Pulmonary artery endothelial cell (primary cell): ENCODE results near the gene HEPN1. TPM values are rescaled to one million over a fixed set of nuclear protein-coding genes. Genes with fewer than 3 reads are reported as not detected.
A peak's percentile ranks its signal among the peaks of the same experiment; 100 is the strongest.

Source experiments
- DNase-seq: peaks from one replicate; pipeline ENCODE4 v3.0.0-alpha.2; 2011; ENCODE audit warnings: low read depth, low spot score
- total RNA-seq: library from RNA; depleted of rRNA; stranded (reverse); fragments of >200 nt; gene quantifications from 2 replicates; pipeline ENCODE4 v1.2.3, GENCODE V29; 2014

HEPN1 gene
- total RNA-seq, 1 donor from 2014 or later, result not detected

DNA sequence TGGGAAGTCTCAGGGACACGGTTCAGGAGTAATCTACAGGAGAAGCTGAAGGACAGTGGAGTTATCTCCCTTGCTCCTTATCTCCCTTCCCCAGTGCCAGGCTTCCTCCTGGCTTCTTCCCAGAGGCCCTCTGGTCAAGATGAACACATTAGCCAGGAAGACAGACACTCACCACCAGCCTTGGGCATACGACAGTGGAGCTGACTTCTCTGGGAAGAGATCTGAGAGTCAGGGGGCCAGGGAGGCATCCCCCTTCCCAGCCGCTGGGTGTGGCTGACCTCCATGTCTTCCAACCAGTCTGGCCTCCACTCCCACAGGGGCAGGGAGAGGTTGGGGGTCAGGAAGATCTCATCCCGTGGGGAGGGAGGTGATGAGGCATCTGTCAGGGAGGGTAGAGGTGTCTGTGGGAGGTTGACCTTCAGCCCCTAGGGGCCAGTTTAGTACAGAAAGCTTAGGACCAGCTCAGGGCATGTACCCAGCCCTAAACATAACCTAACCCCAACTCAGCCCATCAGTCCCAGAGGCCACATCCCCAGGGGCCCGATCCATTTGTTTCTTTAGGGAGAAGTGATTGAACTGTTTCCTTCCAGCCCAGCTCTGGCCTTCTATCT, 34.1 kb upstream of the HEPN1 start:
- DNase-seq, result no peak

DNA sequence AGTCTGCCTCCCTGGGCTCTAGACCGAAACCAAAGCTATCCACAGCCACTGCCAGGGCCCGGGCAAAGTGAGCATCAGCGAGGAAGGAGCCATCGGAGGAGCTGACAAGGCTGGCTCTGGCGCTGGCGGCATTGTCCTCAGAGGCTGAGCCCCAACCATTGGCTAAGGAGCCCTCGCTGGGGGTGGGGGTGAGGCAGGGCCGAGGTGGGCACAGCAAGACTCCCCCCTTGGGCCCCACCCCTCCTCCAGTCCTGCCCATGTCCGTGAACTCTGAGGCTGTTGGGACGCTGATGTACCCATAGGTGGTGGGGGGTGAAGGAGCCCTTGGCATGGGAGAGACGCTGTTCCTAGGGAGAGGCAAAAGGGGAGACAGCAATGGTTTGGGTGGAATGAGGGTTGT, 32.6 kb upstream of the HEPN1 start:
- no peak for DNase-seq

DNA sequence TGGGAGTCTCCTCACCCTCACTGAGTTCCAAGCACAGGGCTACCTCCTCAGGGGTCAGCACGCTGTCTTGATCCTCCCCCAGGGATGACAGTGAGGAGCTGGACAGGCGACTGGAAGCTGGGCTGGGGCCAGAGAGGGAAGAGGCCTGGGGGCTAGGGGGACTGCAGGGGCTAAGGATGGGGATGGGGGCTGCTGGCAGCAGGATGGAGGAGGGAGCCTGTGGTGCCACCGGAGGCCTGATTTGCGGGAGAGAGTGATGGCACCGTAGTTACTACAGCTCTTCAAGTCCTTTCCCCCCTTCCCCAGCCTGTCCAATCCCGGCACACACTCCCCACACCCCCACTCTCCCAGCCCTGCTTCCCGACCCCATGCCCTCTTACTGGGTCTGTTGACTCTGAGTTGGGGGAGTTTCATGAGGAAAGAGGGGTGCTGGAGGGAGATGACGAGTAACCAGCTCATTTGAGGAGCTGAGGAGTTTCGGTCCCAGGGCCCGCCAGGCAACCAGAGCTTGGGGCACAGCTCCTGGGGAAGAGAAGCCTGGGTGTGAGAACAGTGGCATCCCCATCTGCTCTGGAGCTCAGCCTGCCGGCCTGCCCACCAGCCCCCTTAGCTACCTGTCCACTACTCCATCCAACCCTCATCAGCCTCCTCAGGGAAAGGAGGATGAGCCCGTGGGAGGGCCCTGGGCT, 31.9 kb upstream of the HEPN1 start:
- DNase-seq, result no peak

DNA sequence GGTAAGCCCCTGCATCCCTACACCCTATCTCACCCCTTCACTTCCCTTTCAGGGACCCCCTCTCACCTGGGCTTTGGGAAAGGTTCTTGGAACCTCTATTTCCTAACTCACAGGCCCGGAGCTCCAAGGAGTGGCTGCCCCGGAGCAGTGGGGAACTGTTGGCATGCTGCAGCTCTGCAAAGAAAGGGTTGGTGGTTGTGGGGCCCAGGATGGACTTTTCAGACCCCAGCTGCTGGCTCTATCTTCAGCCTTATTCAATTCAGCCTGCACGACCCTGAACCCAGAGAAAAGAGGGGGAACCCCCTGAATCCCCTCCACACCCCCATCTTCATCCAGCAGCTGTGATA, 31.4 kb upstream of the HEPN1 start:
- no peak for DNase-seq

DNA sequence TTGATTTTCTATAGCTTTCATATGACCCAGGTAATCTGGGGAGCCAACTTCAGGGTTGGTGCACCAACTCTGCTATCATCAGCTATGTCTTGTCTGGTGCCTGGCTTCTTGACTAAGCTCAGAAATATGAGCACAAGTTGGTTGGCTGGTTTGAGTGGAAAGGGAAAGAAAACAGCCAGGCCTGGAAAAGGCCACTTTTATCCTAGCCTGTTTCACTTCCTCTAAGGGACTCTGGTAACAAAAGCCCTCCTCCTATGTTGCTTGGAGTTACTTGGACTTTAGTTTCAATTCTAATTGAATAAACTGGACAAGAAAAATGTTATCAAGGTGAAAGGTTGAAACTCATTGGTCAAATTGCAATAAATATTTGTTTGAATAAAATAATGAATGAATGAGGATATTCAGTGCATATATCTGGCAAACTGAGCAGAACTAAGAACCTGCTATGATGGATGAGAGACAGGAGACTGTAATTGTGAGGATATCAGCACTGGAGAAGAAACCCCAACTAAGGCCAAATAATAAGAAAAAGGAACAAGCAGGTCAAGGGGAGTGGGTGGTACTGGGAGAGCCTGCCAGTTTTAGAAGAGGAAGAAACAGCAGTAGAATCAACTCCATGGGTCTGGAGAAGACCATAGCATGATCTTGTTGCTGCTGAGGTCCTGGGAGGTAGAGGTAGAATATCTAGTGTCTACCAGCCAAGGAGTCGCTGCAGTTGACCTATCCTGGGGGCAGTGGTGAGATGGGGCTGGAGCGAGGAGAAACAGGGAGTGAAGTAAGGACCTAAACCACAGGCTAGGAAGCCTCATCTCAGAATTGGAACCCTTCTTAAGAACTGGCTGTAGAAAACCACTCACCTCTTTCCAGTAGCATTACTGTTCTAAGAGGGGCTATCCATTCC, 29.6 kb upstream of the HEPN1 start:
- no peak for DNase-seq

DNA sequence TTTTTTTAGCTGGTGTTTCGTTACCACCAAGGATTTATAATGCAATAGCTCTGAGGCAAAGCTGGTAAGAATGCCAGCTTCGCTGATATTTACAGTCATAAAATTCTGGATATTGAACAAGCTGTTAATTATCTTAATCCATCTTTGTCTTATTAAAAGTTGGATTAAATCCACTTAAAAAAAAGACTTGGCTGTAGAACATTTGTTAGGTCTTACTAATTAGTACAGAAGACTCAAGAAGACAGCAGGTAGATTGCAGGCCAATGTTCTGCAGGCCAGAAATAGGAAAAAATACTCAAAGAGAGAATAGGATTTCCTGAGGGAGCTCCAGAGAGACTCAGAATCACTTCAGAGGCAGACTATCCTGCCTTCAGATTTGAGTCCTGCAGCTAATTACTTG, 28.9 kb upstream of the HEPN1 start:
- no peak for DNase-seq

DNA sequence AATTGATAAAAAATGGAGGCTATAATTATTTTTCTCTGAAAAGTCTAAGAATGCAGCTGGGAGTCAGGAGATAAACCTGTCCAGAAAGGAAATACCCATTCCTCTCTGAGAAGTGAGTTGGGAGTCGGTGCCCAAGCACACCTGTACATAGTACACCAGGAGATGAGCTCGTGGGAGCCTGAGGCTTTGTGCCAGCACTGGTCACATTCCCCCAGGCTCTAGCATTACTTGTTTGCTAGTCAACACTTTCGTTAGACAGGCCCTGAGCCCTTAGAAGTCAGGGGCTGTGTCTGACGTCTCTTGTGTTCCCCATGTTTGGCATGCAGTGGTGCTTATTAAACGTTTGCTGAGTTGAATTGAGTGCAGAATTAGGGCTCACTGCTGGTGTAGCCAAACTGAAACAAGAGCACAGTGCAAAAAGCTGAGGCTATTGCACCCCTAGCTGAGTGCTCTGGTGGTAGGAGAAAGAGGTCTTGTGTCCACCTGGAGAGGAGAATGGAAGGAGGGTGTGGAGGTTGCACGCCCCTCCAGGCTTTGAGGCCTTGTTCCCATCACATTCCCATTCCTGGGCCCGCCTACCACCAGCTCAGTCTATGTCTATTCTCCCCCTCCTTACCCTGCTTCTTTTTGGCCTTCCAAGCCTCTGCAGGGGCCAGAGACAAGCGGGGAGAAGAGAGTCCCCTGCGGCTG, 28.2 kb upstream of the HEPN1 start:
- no peak for DNase-seq

DNA sequence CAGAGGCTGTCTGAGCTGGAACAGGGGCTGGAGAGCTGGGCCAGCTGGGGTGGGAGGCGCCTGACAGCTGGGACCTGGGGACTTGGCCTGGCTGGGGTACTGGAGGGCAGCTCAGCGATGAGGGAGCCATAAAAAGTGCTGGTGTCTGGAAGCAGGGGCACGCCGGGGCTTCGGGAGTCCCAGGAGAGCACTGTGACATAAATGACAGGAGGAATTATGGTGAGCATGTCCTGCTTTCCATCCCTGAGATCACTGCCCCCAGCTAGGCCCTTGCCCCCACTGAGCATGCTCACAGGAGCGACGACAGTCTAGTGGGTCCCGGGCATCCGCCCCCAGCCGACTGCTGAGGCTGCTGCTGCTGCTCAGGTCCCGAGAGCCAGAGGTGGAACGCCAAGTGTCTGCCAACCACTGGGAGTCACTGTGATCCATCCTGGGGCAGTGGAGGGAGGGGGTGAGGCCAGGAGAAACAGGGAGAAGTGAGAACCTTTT, 27.6 kb upstream of the HEPN1 start:
- DNase-seq, result no peak

DNA sequence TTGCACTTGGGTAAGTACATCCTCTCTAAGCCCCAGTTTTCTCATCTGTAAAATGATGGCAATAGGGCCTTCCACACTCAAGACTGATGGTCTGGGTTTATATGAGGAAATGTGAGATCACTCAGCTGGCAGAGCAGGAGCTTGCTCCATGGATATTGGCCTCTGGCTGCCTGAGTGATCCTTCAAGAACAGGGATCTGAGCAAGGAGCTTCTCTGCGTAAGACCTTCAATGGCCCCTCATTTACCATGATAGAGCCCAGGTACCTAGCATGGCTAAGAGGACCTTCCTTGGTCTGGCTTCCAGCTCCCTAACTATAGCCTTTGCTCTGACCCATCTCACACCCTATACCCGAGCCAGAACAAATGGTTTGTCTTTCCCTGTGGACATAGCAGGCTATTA, 26.9 kb upstream of the HEPN1 start:
- DNase-seq, result no peak

DNA sequence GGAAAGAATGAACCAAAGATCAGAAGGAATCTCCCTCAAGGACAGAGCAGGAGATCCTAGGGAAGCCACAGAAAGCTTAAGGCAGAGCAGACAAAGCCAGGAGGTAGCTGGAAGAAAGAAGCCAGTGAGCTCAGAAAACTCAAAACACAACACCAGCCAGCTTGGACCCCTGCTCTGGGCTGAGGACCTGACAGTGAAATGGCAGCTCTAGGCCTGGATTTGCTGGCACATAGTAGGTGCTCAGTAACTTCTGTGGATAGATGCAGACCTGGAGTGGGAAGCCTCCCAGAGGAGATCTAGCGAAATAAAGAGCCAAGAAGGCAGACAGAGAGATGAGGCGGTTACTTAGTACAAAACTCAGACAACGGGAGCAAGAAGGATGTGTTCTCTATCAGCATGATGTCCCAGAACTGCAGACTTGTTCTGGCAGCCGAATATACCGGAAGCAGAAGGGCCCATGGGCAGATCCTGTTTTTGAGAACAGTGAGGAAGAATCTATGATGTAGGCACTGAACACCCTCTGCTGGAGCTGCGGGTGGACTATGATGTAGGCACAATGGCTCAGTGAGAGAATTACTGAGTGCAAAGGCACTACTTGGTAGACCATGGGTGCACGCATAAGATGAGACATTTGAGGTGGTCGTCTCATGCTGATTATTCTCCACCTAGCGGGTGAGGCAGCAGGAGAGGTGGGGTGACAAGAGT, 26.1 kb upstream of the HEPN1 start:
- DNase-seq, result no peak

DNA sequence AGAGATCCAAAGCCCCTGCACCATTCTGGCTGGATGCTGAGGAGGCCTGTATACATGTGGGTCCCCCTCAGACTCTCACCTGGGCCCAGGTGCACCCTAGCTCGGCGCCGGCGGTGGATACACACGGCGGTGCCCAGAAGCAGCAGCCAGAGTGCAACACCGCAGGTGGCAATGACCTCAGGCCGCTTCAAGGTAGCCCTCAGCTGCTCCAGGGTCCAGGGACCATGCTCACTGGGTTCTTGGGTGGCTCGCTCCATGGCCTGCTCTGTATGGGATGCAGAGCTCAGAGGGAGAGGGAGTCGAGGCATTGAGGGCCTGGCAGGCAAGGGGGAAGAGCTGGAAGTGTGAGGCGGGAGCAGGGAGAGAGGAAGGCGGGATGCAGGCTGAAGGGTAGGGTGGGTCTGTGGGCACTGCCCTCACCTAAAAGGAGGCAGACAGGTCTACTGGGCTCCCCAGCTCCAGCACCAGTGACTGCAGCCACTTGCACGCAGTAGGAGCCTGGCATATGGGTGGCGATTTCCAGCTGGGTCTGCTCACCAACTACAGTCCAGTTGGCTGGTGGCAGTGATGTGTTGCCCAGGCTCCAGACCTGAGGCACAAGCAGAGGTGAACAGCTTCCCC, 25.2 kb upstream of the HEPN1 start:
- no peak for DNase-seq

DNA sequence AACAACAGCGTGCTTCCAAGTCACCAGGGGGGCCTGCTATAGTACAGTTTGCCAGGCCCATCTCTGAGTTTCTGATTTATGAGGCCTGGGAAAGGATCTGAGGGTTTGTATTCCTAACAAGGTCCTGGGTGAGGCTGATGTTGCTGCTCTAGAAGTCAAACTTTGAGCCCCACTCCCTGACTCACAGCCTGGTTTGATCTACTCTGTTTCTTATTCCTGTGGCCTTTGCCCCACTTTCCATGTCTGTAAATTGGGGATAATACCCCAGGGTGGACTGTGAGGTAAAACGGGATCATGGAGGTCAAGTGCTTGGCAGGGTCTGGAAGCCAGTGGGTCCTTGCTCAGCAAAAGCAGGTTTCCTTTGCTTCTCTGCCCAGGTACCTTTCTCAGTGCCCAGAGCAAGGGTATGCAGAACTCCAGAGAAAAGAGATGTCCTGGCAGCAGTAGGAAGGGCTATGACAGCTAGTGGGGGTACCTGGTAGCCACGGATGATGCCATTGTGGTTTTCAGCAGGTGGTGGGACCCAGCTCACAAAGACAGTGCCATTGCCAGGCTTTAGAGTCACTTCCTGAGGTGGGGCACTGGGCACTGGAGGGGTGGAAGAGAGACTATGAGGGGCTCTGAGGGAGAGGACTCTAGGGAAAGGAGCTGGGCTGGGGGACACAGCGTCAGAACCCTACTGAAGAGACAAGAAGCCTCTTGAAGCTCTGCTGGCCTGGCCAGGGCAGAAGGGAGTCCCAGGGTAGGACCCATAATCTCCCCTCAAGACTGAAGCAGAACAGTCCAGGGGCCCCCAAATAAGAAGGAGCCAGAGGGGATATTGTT, 24.2 kb upstream of the HEPN1 start:
- no peak for DNase-seq

DNA sequence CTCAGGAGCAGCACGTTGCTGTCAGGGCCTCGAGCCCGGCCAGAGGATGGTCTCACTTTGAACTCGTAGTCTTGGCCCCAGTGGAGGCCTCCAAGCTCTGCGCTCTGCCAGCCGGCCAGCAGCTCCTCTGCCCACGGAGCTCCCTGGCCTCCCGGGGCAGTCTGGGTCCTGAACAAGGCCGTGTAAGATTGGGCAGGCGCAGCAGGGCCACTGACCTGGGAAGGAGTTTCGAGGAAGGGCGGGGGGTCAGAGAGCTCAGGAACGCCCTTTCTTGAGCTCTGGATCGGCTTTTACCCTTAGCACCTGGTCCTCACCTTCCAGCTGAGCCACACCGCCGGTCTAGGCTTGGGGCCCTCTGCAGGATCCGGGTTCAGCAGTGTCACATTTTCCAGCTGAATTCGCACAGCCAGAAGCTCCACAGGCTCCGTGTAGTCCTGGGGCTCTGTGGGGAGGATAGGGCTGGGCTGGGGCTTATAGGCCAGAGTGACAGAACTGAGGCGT, 23.5 kb upstream of the HEPN1 start:
- no peak for DNase-seq

DNA sequence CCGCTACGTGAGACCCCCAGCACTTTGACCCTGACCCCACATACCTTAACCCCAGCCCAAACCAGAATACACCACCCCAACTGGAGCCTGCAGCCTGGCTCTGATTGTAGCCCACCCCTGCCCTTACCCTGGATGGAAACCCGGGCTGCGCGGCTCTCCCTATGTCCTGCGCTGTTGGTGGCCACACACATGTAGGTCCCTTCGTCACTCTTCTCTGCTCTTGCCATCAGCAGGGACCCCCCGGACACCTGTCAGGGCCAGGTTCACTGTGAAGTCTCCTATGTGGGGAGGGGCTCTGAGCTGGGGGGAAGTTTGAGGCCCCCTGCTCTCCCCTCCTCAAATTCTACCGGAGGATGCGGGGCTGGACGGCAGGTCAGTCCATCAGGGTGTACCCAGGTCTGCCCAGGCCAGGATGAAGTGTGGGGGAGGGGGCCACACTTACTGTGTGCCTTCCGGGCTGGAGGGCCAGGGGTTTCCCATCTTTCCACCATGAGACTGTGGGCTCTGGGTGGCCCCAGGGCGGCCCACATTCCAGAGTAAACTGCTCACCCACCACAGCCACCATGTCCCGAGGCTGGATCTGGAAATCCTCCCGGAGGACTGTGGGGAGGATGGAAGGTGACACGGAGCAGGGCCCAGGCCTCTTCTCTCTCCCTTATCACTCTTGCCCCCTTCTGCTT, 22.8 kb upstream of the HEPN1 start:
- no peak for DNase-seq

DNA sequence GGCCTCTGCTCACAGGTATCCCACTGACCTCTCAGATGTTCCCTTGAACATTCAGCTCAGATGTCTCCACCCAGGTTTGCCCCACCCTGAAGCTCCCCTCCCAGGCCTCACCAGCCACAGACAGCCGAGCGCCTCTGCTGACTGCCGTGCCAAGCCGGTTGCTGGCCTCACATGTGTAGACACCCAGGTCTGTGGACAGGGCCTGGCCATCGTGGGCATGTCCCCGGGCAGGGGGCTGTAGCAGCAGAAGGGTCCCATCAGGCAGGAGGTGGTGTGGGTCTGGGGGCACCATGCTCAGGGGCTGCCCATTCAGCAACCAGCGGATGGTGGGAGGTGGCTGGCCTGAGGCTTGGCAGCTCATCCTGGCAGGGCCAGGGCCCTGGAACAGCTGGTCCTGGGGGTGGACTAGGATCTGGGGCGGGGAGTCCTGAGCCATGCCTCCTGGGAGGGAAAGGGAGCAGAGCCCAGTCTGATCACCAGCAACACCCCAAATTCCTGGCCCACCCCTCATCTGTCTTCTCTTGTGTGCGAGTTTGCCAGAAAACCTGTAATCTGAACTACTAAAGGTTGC, 22.1 kb upstream of the HEPN1 start:
- no peak for DNase-seq

DNA sequence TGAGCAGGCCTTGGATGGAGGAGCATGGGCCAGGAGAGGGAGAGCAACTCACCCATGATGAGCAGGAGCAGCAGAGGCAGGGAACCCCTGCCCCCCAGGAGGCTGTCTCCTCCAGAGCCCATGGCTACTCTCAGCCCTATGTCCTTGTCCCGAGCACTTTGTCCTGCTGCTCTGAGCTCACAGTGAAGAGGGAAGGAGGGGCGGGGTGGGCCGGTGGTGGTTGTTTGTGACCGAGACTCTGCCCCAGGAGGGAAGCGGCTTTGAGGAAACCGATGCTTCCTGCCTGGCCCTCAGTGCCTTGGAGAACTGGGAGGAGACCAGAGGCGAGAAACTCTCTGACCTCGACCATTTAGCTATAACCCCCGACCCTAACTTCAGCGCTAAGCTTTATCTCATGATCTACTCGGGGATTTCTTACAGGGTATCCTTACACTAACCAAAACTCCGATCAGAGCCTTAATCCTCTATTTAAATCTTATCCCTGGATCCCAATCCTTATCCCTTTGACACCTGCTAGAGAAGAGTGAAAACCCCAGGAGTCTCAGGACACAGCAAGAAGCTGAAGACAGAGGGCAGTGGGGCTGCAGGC, 21.3 kb upstream of the HEPN1 start, which contains the start of gene ROBO4:
TSS of gene ROBO4 (minus strand) at position 192 of the 589 bp plus-strand sequence. CDS start at position 122, 70 bp downstream.
- DNase-seq, result no peak

DNA sequence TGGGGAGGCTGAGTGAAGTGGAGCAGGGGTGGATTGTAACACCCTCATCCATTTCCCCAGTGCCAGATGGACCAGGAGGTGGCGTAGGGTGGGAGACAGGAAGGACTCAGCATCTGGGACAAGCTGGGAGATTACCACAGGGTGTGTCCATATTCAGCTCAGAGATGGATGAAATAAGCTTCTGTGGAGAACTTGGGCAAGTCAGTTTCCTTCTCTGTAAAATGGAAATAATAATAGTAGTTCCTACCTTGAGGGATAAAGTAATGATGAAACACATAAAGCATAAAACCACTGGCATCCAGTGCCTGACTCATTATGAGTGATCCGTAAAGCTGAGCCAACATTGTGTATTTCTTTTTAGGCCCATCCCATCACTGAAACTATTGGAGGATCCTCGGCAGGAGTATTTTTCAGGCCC, 20.8 kb upstream of the HEPN1 start:
- no peak for DNase-seq

DNA sequence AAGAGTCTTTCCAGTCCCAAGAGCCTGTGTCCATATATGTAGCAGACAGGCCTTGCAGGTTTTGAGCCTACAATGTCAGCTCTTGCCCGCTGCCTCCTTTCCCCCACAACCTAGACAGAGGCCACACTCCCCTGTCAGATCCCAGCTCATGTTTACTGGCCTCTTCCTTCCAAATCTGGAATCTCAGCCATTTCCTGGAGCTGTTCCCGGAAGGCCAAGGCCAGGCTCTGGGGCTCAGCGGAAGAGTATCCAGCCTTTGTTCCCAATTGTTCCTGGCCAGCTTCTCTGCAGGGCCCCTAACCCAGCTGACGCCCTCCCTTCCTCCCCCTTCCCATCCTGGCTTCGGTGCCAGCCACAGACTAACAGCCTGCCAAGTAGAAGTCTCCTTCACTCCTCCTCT, 20.3 kb upstream of the HEPN1 start:
- DNase-seq, result peak; percentile 92
